BJ (cell line): Measurements from ENCODE around the gene TBC1D30. TPM values are rescaled to one million over a fixed set of nuclear protein-coding genes. Genes with fewer than 3 reads are reported as not detected.

ENCODE experiments used
- CTCF ChIA-PET: fragments of 350-600 bp; formaldehyde crosslinking; extraction: SDS; loops from one replicate; lab custom pipeline; 2021; ENCODE audit warnings: antibody characterized with exemption, inconsistent platforms; lab: Yijun Ruan, JAX
- POLR2A ChIA-PET: fragments of 300-600 bp; sonication (Branson Sonifier 250); formaldehyde crosslinking; extraction: SDS; loops from one replicate; lab custom pipeline; 2021; ENCODE audit warnings: antibody characterized with exemption; lab: Charles Lee
- DNase-seq: peaks from one replicate; pipeline ENCODE4 v3.0.0-alpha.2; 2011; ENCODE audit warnings: low read depth
- H3K27me3 ChIP-seq: 2 replicates; pipeline ENCODE4 v1.6.0; 2011; ENCODE audit warnings: low read length; ENCODE audit not compliant: control insufficient read depth, insufficient read depth
- H3K36me3 ChIP-seq: 2 replicates; pipeline ENCODE4 v1.5.1; 2011; ENCODE audit warnings: low read length; ENCODE audit not compliant: control insufficient read depth, insufficient read depth
- H3K4me3 ChIP-seq: 2 replicates; pipeline ENCODE4 v1.5.1; 2011; ENCODE audit warnings: low read depth, mild to moderate bottlenecking, control low read depth, low read length
- CTCF ChIP-seq: IDR thresholded peaks from 2 replicates; pipeline ENCODE4 v1.5.1; 2011; ENCODE audit warnings: low read depth, mild to moderate bottlenecking, control low read depth, inconsistent platforms, low read length, moderate library complexity; ENCODE audit not compliant: insufficient read depth
- polyA plus RNA-seq: library from polyadenylated mRNA; depleted of rRNA; stranded (reverse); fragments of >200 nt; gene quantifications from 2 replicates; pipeline ENCODE4 v1.2.3, GENCODE V29; 2011

TBC1D30 gene
- polyA plus RNA-seq, 1 experiment, result 0.22 TPM

GRCh38 chr12:64889434-64890216 lies 65.2 kb downstream of the TBC1D30 start:
- no peak for TF ChIP-seq CTCF
- no peak overlapping the region for H3K4me3 ChIP-seq
- H3K36me3 ChIP-seq, result no peaks in the 10 kb centered on the region
- ChIA-PET CTCF (interaction anchor here (1.5 to 5.5 kb wide), 3 partner anchors 15 to 234 kb away, joined by 6 to 39 read pairs (median 26); no protein-coding TSS in a partner anchor), POLR2A (no interaction called here)
- peaks cover 10% of the 10 kb centered on the region for H3K27me3 ChIP-seq
- DNase-seq, result no peak

- Histone ChIP-seq H3K36me3 (no peaks in the 10 kb centered on the region), H3K27me3 (peaks cover 10% of the 10 kb centered on the region), H3K4me3 (no peak overlapping the region)
- TF ChIP-seq CTCF, result peak; percentile 53
- no peak for DNase-seq
- CTCF ChIA-PET, result interaction anchor here (0.6 to 5.5 kb wide), 13 partner anchors 8 to 1970 kb away, joined by 3 to 39 read pairs (median 5); no protein-coding TSS in a partner anchor
- POLR2A ChIA-PET, result no interaction called here
Observed at GRCh38 chr12:64890873-64891468, 66.5 kb downstream of the TBC1D30 start.

- ChIA-PET CTCF (interaction anchor here (0.6 to 5.5 kb wide), 10 partner anchors 8 to 1803 kb away, joined by 3 to 39 read pairs (median 6); no protein-coding TSS in a partner anchor), POLR2A (no interaction called here)
- no peaks in the 10 kb centered on the region for H3K36me3 ChIP-seq
- no peak overlapping the region for H3K4me3 ChIP-seq
- no peak for DNase-seq
- H3K27me3 ChIP-seq, result peaks cover 10% of the 10 kb centered on the region
- no peak for TF ChIP-seq CTCF
Observed at GRCh38 chr12:64891629-64892028, 67.2 kb downstream of the TBC1D30 start.

GRCh38 chr12:64892561-64892960 lies 68.1 kb downstream of the TBC1D30 start:
- peaks cover 9% of the 10 kb centered on the region for H3K27me3 ChIP-seq
- no peak for TF ChIP-seq CTCF
- POLR2A ChIA-PET, result no interaction called here
- no peaks in the 10 kb centered on the region for H3K36me3 ChIP-seq
- no peak overlapping the region for H3K4me3 ChIP-seq
- no peak for DNase-seq
- CTCF ChIA-PET, result interaction anchor here (0.6 to 5.5 kb wide), 7 partner anchors 91 to 987 kb away, joined by 3 to 39 read pairs (median 4); no protein-coding TSS in a partner anchor

- POLR2A ChIA-PET, result interaction anchor here (0.5 kb wide), 1 partner anchor 1303 kb away, joined by 3 read pairs; no protein-coding TSS in a partner anchor
- CTCF ChIA-PET, result interaction anchor here (0.8 to 5.5 kb wide), 5 partner anchors 213 to 1214 kb away, joined by 3 to 39 read pairs (median 3); no protein-coding TSS in a partner anchor
- TF ChIP-seq CTCF, result no peak
Observed at GRCh38 chr12:64893961-64894360, 69.5 kb downstream of the TBC1D30 start.

More at GRCh38 chr12:64893961-64894360, 69.5 kb downstream of the TBC1D30 start:
- H3K36me3 ChIP-seq, result no peaks in the 10 kb centered on the region
- DNase-seq, result peak; percentile 55
- H3K4me3 ChIP-seq, result no peak overlapping the region
- H3K27me3 ChIP-seq, result peaks cover 6% of the 10 kb centered on the region
